ENCODE results near the gene RUSC1. TPM values are rescaled to one million over a fixed set of nuclear protein-coding genes. Genes with fewer than 3 reads are reported as not detected.

Gene RUSC1
- total RNA-seq, 3 donors from 2014 or later = 14.1 to 22.4 (median 14.4) TPM

GRCh38 chr1:155277070-155277901, 43.4 kb upstream of the RUSC1 start, which contains the start of gene HCN3:
Gene HCN3, plus strand, starts transcription at chr1:155277463. Its CDS starts 128 bp downstream, at chr1:155277591.
- peak within 1 kb of the TSS; percentile 62 to 94 (median 70) for H3K4me3 ChIP-seq
- no peaks in the 10 kb centered on the region for H3K27me3 ChIP-seq
- no peak for TF ChIP-seq POLR2A (IDR thresholded peaks at IDR 0.05)
- peak in 1 of 3 donors; percentile 25 for TF ChIP-seq POLR2AphosphoS5 (IDR thresholded peaks at IDR 0.05)
- peak in 1 of 3 donors; percentile 39 for TF ChIP-seq CTCF (IDR thresholded peaks at IDR 0.05)
- H3K27ac ChIP-seq = peak within 1 kb of the TSS; percentile 60 to 80
- H3K4me1 ChIP-seq = peaks cover 0 to 3% of the 10 kb centered on the region in 2 donors
- no peaks in the 10 kb centered on the region for H3K9me3 ChIP-seq
- intact Hi-C loops (cut with DNase I; ENCODE audit: low total_unique reads) = no loop called here
- DNase-seq (ENCODE audit: low spot score in 2 of 2) = peak; percentile 95 to 98
- H3K36me3 ChIP-seq = no peaks in the 10 kb centered on the region

GRCh38 chr1:155277902-155278688, 42.6 kb upstream of the RUSC1 start:
- Histone ChIP-seq H3K4me1 (peaks cover 0 to 3% of the 10 kb centered on the region in 2 donors), H3K27me3 (no peaks in the 10 kb centered on the region), H3K36me3 (no peaks in the 10 kb centered on the region), H3K4me3 (peak overlapping the region; percentile 62 to 94 (median 70)), H3K27ac (peak overlapping the region; percentile 60 to 80), H3K9me3 (no peaks in the 10 kb centered on the region)
- DNase-seq (ENCODE audit: low spot score in 2 of 2) = peak; percentile 45 to 59
- intact Hi-C loops (cut with DNase I; ENCODE audit: low total_unique reads) = no loop called here
- TF ChIP-seq POLR2AphosphoS5 (IDR thresholded peaks at IDR 0.05) = no peak
- TF ChIP-seq CTCF (IDR thresholded peaks at IDR 0.05) = peak in 1 of 3 donors; percentile 42
- no peak for TF ChIP-seq POLR2A (IDR thresholded peaks at IDR 0.05)

GRCh38 chr1:155278689-155279160, 42.0 kb upstream of the RUSC1 start:
- Histone ChIP-seq H3K27ac (no peak overlapping the region), H3K36me3 (no peaks in the 10 kb centered on the region), H3K27me3 (no peaks in the 10 kb centered on the region), H3K4me3 (peak overlapping the region in 1 of 3 donors; percentile 94), H3K9me3 (no peaks in the 10 kb centered on the region), H3K4me1 (peaks cover 0 to 3% of the 10 kb centered on the region in 2 donors)
- no peak for TF ChIP-seq POLR2A (IDR thresholded peaks at IDR 0.05)
- TF ChIP-seq CTCF (IDR thresholded peaks at IDR 0.05) = no peak
- no peak for TF ChIP-seq POLR2AphosphoS5 (IDR thresholded peaks at IDR 0.05)
- intact Hi-C loops (cut with DNase I; ENCODE audit: low total_unique reads) = no loop called here
- no peak for DNase-seq (ENCODE audit: low spot score in 2 of 2)

- intact Hi-C loops (cut with DNase I; ENCODE audit: low total_unique reads) = no loop called here
- no peaks in the 10 kb centered on the region for H3K27me3 ChIP-seq
- no peaks in the 10 kb centered on the region for H3K9me3 ChIP-seq
- H3K4me1 ChIP-seq = peaks cover 0 to 3% of the 10 kb centered on the region in 2 donors
- no peak overlapping the region for H3K27ac ChIP-seq
- H3K36me3 ChIP-seq = no peaks in the 10 kb centered on the region
- no peak overlapping the region for H3K4me3 ChIP-seq
- no peak for TF ChIP-seq CTCF (IDR thresholded peaks at IDR 0.05)
- no peak for TF ChIP-seq POLR2A (IDR thresholded peaks at IDR 0.05)
- no peak for TF ChIP-seq POLR2AphosphoS5 (IDR thresholded peaks at IDR 0.05)
- no peak for DNase-seq (ENCODE audit: low spot score in 2 of 2)
Measured at GRCh38 chr1:155279268-155279667, 41.4 kb upstream of the RUSC1 start.

All from breast epithelium (tissue), 4 donors.